DND-41 (cell line): ENCODE measurements around the gene LRRC51.
A peak's percentile ranks its signal among the peaks of the same experiment; 100 is the strongest.

Source experiments
- ATAC-seq: fragments of 200-7000 bp; cut with Tn5 transposase; 3 replicates; pipeline ENCODE4 v1.9.1; 2021; ENCODE audit warnings: low read depth; ENCODE audit not compliant: insufficient read depth
- DNase-seq: peaks from one replicate; pipeline ENCODE4 v3.0.0-alpha.2; 2020
- H2AFZ ChIP-seq: 2 replicates; pipeline ENCODE4 v1.6.0; 2012; ENCODE audit warnings: low read depth, low read length
- H3K27ac ChIP-seq: 2 replicates; pipeline ENCODE4 v1.5.1; 2012; ENCODE audit warnings: low read length, inconsistent platforms
- H3K27me3 ChIP-seq: fragments of 200-600 bp; sonication (generic); 2 replicates; pipeline ENCODE4 v1.6.0; 2012; ENCODE audit warnings: low read length, mild to moderate bottlenecking, inconsistent platforms; ENCODE audit not compliant: insufficient read depth, poor library complexity
- H3K36me3 ChIP-seq: 2 replicates; pipeline ENCODE4 v1.5.1; 2012; ENCODE audit warnings: low read length, inconsistent platforms; ENCODE audit not compliant: insufficient read depth
- H3K4me1 ChIP-seq: 2 replicates; pipeline ENCODE4 v1.5.1; 2012; ENCODE audit warnings: mild to moderate bottlenecking, low read length; ENCODE audit not compliant: insufficient read depth
- H3K4me2 ChIP-seq: 2 replicates; pipeline ENCODE4 v1.6.0; 2012; ENCODE audit warnings: mild to moderate bottlenecking, moderate library complexity, low read length, inconsistent platforms; ENCODE audit not compliant: insufficient read depth
- H3K4me3 ChIP-seq, 2 experiments: fragments of 200-600 bp in 1 of 2; shearing (Covaris generic) in 1 of 2; 2 replicates each; pipeline ENCODE4 v1.5.1; 2012 to 2016; ENCODE audit warnings: inconsistent platforms in 2 of 2, low read length in 2 of 2, mild to moderate bottlenecking in 2 of 2, low read depth in 1 of 2, moderate library complexity in 1 of 2
- H3K79me2 ChIP-seq: 2 replicates; pipeline ENCODE4 v1.6.0; 2012; ENCODE audit warnings: low read length, inconsistent platforms; ENCODE audit not compliant: insufficient read depth
- H3K9ac ChIP-seq: 2 replicates; pipeline ENCODE4 v1.6.0; 2012; ENCODE audit warnings: low read depth, mild to moderate bottlenecking, inconsistent platforms, low read length, moderate library complexity
- H3K9me3 ChIP-seq: 2 replicates; pipeline ENCODE4 v1.5.1; 2012; ENCODE audit warnings: low read length, moderate library complexity, mild to moderate bottlenecking, inconsistent platforms; ENCODE audit not compliant: insufficient read depth, severe bottlenecking
- H4K20me1 ChIP-seq: 2 replicates; pipeline ENCODE4 v1.6.0; 2012; ENCODE audit warnings: low read length; ENCODE audit not compliant: insufficient read depth
- CTCF ChIP-seq: IDR thresholded peaks from 2 replicates; pipeline ENCODE4 v1.5.1; 2012; ENCODE audit warnings: borderline replicate concordance, low read length, moderate library complexity, mild to moderate bottlenecking; ENCODE audit not compliant: poor library complexity, severe bottlenecking; ENCODE audit errors: extremely low read depth
- EZH2 ChIP-seq: IDR thresholded peaks from 3 replicates; pipeline ENCODE4 v1.6.1; 2012; ENCODE audit warnings: borderline replicate concordance, low read depth, mild to moderate bottlenecking, moderate library complexity, low read length, inconsistent platforms; ENCODE audit not compliant: severe bottlenecking

LRRC51 gene

GRCh38 chr11:72079819-72080325, 778 bp upstream of the LRRC51 start:
- DNase-seq (no peak), ATAC-seq (peak; percentile 42)
- Histone ChIP-seq H2AFZ (peak overlapping the region; percentile 81), H3K36me3 (peaks cover 17% of the 10 kb centered on the region), H4K20me1 (peaks cover 23% of the 10 kb centered on the region), H3K9me3 (no peaks in the 10 kb centered on the region), H3K4me2 (peak overlapping the region; percentile 95), H3K4me1 (peaks cover 36% of the 10 kb centered on the region), H3K27ac (peak overlapping the region; percentile 92), H3K79me2 (peaks cover 54% of the 10 kb centered on the region), H3K27me3 (no peaks in the 10 kb centered on the region), H3K9ac (peak overlapping the region; percentile 81), H3K4me3 (peak overlapping the region; percentile 86 to 96)
- TF ChIP-seq CTCF = no peak
- no peak for TF ChIP-seq EZH2

GRCh38 chr11:72081184-72081644, 564 bp downstream of the LRRC51 start:
- peak overlapping the region; percentile 19 to 61; a peak in 3 of 4 replicates for H3K4me3 ChIP-seq
- no peaks in the 10 kb centered on the region for H3K27me3 ChIP-seq
- peaks cover 13% of the 10 kb centered on the region for H3K36me3 ChIP-seq
- peak overlapping the region; percentile 58 for H3K9ac ChIP-seq
- H3K4me1 ChIP-seq = peaks cover 36% of the 10 kb centered on the region
- H3K4me2 ChIP-seq = peak overlapping the region; percentile 75
- DNase-seq (no peak), ATAC-seq (no peak)
- H4K20me1 ChIP-seq = peaks cover 18% of the 10 kb centered on the region
- H2AFZ ChIP-seq = peak overlapping the region; percentile 73
- peaks cover 41% of the 10 kb centered on the region for H3K79me2 ChIP-seq
- peak overlapping the region; percentile 79 for H3K27ac ChIP-seq
- no peaks in the 10 kb centered on the region for H3K9me3 ChIP-seq
- TF ChIP-seq EZH2 = no peak
- TF ChIP-seq CTCF = no peak

- H3K4me2 ChIP-seq = peak overlapping the region; percentile 75
- H2AFZ ChIP-seq = 0 out of 2 replicates have a peak overlapping the region, but pooled peaks have one; percentile 73
- H3K9ac ChIP-seq = no peak overlapping the region
These were observed 1.3 kb downstream of the LRRC51 start for GRCh38 chr11:72081821-72082453.

More at GRCh38 chr11:72081821-72082453, 1.3 kb downstream of the LRRC51 start:
- ATAC-seq (no peak), DNase-seq (no peak)
- peak overlapping the region; percentile 79; the same call in 1 of the 2 replicates for H3K27ac ChIP-seq
- peaks cover 18% of the 10 kb centered on the region for H4K20me1 ChIP-seq
- H3K4me1 ChIP-seq = peaks cover 36% of the 10 kb centered on the region
- no peaks in the 10 kb centered on the region for H3K9me3 ChIP-seq
- H3K27me3 ChIP-seq = no peaks in the 10 kb centered on the region
- peaks cover 33% of the 10 kb centered on the region for H3K79me2 ChIP-seq
- TF ChIP-seq EZH2 (no peak), CTCF (no peak)
- H3K36me3 ChIP-seq = peaks cover 14% of the 10 kb centered on the region
- no peak overlapping the region for H3K4me3 ChIP-seq
